ENCODE measurements around the gene MORN1. TPM values are rescaled to one million over a fixed set of nuclear protein-coding genes. Genes with fewer than 3 reads are reported as not detected.
A peak's percentile ranks its signal among the peaks of the same experiment; 100 is the strongest.

Gene MORN1
- total RNA-seq, 2 donors from 2014 or later: 4.0 to 7.5 TPM

- no peaks in the 10 kb centered on the region for H3K9me3 Mint-ChIP-seq
- peaks cover under 1 to 17% of the 10 kb centered on the region in 2 donors for H3K4me1 Mint-ChIP-seq (ENCODE audit: low read depth in 2 of 2)
- no peaks in the 10 kb centered on the region for H3K27me3 Mint-ChIP-seq
- no peak for DNase-seq (ENCODE audit: low spot score)
- no peak overlapping the region for H3K4me3 Mint-ChIP-seq
- no peak overlapping the region for H3K27ac Mint-ChIP-seq
- no peak for ATAC-seq
- peaks cover under 1% of the 10 kb centered on the region for H3K36me3 Mint-ChIP-seq
Observed at GRCh38 chr1:2405588-2406295, 14.4 kb upstream of the MORN1 start.

- peaks cover 6% of the 10 kb centered on the region for H3K36me3 Mint-ChIP-seq
- H3K27me3 Mint-ChIP-seq: no peaks in the 10 kb centered on the region
- no peaks in the 10 kb centered on the region for H3K9me3 Mint-ChIP-seq
- ATAC-seq (no peak), DNase-seq (ENCODE audit: low spot score) (no peak)
- no peak overlapping the region for H3K27ac Mint-ChIP-seq
- peaks cover 7 to 21% of the 10 kb centered on the region in 2 donors for H3K4me1 Mint-ChIP-seq (ENCODE audit: low read depth in 2 of 2)
- no peak overlapping the region for H3K4me3 Mint-ChIP-seq
Observed at GRCh38 chr1:2404890-2405511, 13.6 kb upstream of the MORN1 start.

- ATAC-seq (no peak), DNase-seq (ENCODE audit: low spot score) (no peak)
- Mint-ChIP-seq H3K36me3 (peaks cover 8% of the 10 kb centered on the region), H3K27me3 (no peaks in the 10 kb centered on the region), H3K9me3 (no peaks in the 10 kb centered on the region), H3K4me1 (ENCODE audit: low read depth in 2 of 2) (peaks cover 10 to 21% of the 10 kb centered on the region in 2 donors), H3K4me3 (no peak overlapping the region), H3K27ac (no peak overlapping the region)
Observed at GRCh38 chr1:2404142-2404889, 13.0 kb upstream of the MORN1 start.

GRCh38 chr1:2403273-2403672, 11.9 kb upstream of the MORN1 start:
- Mint-ChIP-seq H3K27ac (no peak overlapping the region), H3K9me3 (no peaks in the 10 kb centered on the region), H3K36me3 (peaks cover 11% of the 10 kb centered on the region), H3K4me1 (ENCODE audit: low read depth in 2 of 2) (peaks cover 13 to 21% of the 10 kb centered on the region in 2 donors), H3K27me3 (no peaks in the 10 kb centered on the region), H3K4me3 (no peak overlapping the region)
- ATAC-seq: no peak
- no peak for DNase-seq (ENCODE audit: low spot score)

GRCh38 chr1:2402420-2402819, 11.1 kb upstream of the MORN1 start:
- H3K4me3 Mint-ChIP-seq: no peak overlapping the region
- peaks cover 13 to 18% of the 10 kb centered on the region in 2 donors for H3K4me1 Mint-ChIP-seq (ENCODE audit: low read depth in 2 of 2)
- ATAC-seq (no peak), DNase-seq (ENCODE audit: low spot score) (no peak)
- H3K36me3 Mint-ChIP-seq: peaks cover 11% of the 10 kb centered on the region
- H3K9me3 Mint-ChIP-seq: no peaks in the 10 kb centered on the region
- peak overlapping the region in 1 of 2 donors; percentile 74 for H3K27ac Mint-ChIP-seq
- H3K27me3 Mint-ChIP-seq: no peaks in the 10 kb centered on the region

- H3K4me3 Mint-ChIP-seq: no peak overlapping the region
- DNase-seq (ENCODE audit: low spot score) (no peak), ATAC-seq (no peak)
- no peaks in the 10 kb centered on the region for H3K27me3 Mint-ChIP-seq
- H3K9me3 Mint-ChIP-seq: no peaks in the 10 kb centered on the region
- peaks cover 13 to 22% of the 10 kb centered on the region in 2 donors for H3K4me1 Mint-ChIP-seq (ENCODE audit: low read depth in 2 of 2)
- H3K27ac Mint-ChIP-seq: peak overlapping the region; percentile 48 to 68
- H3K36me3 Mint-ChIP-seq: peaks cover 15% of the 10 kb centered on the region
Observed at GRCh38 chr1:2400950-2401649, 9.7 kb upstream of the MORN1 start.

- ATAC-seq: no peak
- Mint-ChIP-seq H3K36me3 (peaks cover 15% of the 10 kb centered on the region), H3K4me1 (ENCODE audit: low read depth in 2 of 2) (peaks cover 13 to 24% of the 10 kb centered on the region in 2 donors), H3K27me3 (no peaks in the 10 kb centered on the region), H3K4me3 (no peak overlapping the region), H3K27ac (peak overlapping the region; percentile 48 to 68), H3K9me3 (no peaks in the 10 kb centered on the region)
- no peak for DNase-seq (ENCODE audit: low spot score)
Observed at GRCh38 chr1:2400576-2400909, 9.2 kb upstream of the MORN1 start.

GRCh38 chr1:2399890-2400575, 8.7 kb upstream of the MORN1 start:
- Mint-ChIP-seq H3K36me3 (peaks cover 15% of the 10 kb centered on the region), H3K4me3 (no peak overlapping the region), H3K27me3 (no peaks in the 10 kb centered on the region), H3K27ac (peak overlapping the region; percentile 48 to 68), H3K4me1 (ENCODE audit: low read depth in 2 of 2) (peaks cover 13 to 26% of the 10 kb centered on the region in 2 donors), H3K9me3 (no peaks in the 10 kb centered on the region)
- DNase-seq (ENCODE audit: low spot score): no peak
- no peak for ATAC-seq

- peaks cover 19 to 31% of the 10 kb centered on the region in 2 donors for H3K4me1 Mint-ChIP-seq (ENCODE audit: low read depth in 2 of 2)
- H3K4me3 Mint-ChIP-seq: no peak overlapping the region
- no peaks in the 10 kb centered on the region for H3K9me3 Mint-ChIP-seq
- no peaks in the 10 kb centered on the region for H3K27me3 Mint-ChIP-seq
- H3K36me3 Mint-ChIP-seq: peaks cover 15% of the 10 kb centered on the region
- DNase-seq (ENCODE audit: low spot score) (no peak), ATAC-seq (no peak)
- peak overlapping the region in 1 of 2 donors; percentile 13 for H3K27ac Mint-ChIP-seq
Observed at GRCh38 chr1:2398871-2399270, 7.5 kb upstream of the MORN1 start.

GRCh38 chr1:2397007-2397679, 5.8 kb upstream of the MORN1 start:
- H3K4me3 Mint-ChIP-seq: no peak overlapping the region
- no peaks in the 10 kb centered on the region for H3K27me3 Mint-ChIP-seq
- DNase-seq (ENCODE audit: low spot score) (no peak), ATAC-seq (no peak)
- H3K9me3 Mint-ChIP-seq: no peaks in the 10 kb centered on the region
- no peak overlapping the region for H3K27ac Mint-ChIP-seq
- peaks cover 36 to 42% of the 10 kb centered on the region in 2 donors for H3K4me1 Mint-ChIP-seq (ENCODE audit: low read depth in 2 of 2)
- H3K36me3 Mint-ChIP-seq: peaks cover 15% of the 10 kb centered on the region

- Mint-ChIP-seq H3K36me3 (peaks cover 15% of the 10 kb centered on the region), H3K27ac (no peak overlapping the region), H3K4me1 (ENCODE audit: low read depth in 2 of 2) (peaks cover 37 to 38% of the 10 kb centered on the region in 2 donors), H3K9me3 (no peaks in the 10 kb centered on the region), H3K27me3 (no peaks in the 10 kb centered on the region), H3K4me3 (no peak overlapping the region)
- ATAC-seq: no peak
- DNase-seq (ENCODE audit: low spot score): no peak
Observed at GRCh38 chr1:2396476-2396875, 5.1 kb upstream of the MORN1 start.

GRCh38 chr1:2396059-2396458, 4.7 kb upstream of the MORN1 start:
- Mint-ChIP-seq H3K27me3 (no peaks in the 10 kb centered on the region), H3K27ac (no peak overlapping the region)
- ATAC-seq: no peak

GRCh38 chr1:2395245-2395644, 3.9 kb upstream of the MORN1 start:
- Mint-ChIP-seq H3K4me3 (no peak overlapping the region), H3K36me3 (peaks cover 9% of the 10 kb centered on the region), H3K27me3 (no peaks in the 10 kb centered on the region), H3K4me1 (ENCODE audit: low read depth in 2 of 2) (peaks cover 32 to 33% of the 10 kb centered on the region in 2 donors), H3K27ac (peak overlapping the region in 1 of 2 donors; percentile 43), H3K9me3 (no peaks in the 10 kb centered on the region)
- no peak for DNase-seq (ENCODE audit: low spot score)
- no peak for ATAC-seq

More at GRCh38 chr1:2396059-2396458, 4.7 kb upstream of the MORN1 start:
- peaks cover 36 to 37% of the 10 kb centered on the region in 2 donors for H3K4me1 Mint-ChIP-seq (ENCODE audit: low read depth in 2 of 2)
- DNase-seq (ENCODE audit: low spot score): no peak
- no peaks in the 10 kb centered on the region for H3K9me3 Mint-ChIP-seq
- H3K36me3 Mint-ChIP-seq: peaks cover 15% of the 10 kb centered on the region
- no peak overlapping the region for H3K4me3 Mint-ChIP-seq

Measured in natural killer cell treated with Interleukin-12 subunit alpha and Interleukin-12 subunit beta and Interleukin-15 and Interleukin-18, amount 100 ng/mL, for 72 hours (primary cell).